NCI-H82 treated with DMSO at 0.1 percent for 48 hours (cell line): Measurements from ENCODE around the gene KRTAP4-11.
"Not testable (repeated sequence)": the region's sequence is repeated elsewhere in the genome, so short reads cannot be mapped to it uniquely, and the experiment has no call there.

Experiments used
- DNase-seq: peaks from one replicate; lab custom pipeline; 2025; ENCODE audit not compliant: unreplicated experiment; lab: John Stamatoyannopoulos, UW

The KRTAP4-11 gene

GRCh38 chr17:41088760-41089352, 29.3 kb downstream of the KRTAP4-11 start:
- not testable (repeated sequence) for DNase-seq

DNA sequence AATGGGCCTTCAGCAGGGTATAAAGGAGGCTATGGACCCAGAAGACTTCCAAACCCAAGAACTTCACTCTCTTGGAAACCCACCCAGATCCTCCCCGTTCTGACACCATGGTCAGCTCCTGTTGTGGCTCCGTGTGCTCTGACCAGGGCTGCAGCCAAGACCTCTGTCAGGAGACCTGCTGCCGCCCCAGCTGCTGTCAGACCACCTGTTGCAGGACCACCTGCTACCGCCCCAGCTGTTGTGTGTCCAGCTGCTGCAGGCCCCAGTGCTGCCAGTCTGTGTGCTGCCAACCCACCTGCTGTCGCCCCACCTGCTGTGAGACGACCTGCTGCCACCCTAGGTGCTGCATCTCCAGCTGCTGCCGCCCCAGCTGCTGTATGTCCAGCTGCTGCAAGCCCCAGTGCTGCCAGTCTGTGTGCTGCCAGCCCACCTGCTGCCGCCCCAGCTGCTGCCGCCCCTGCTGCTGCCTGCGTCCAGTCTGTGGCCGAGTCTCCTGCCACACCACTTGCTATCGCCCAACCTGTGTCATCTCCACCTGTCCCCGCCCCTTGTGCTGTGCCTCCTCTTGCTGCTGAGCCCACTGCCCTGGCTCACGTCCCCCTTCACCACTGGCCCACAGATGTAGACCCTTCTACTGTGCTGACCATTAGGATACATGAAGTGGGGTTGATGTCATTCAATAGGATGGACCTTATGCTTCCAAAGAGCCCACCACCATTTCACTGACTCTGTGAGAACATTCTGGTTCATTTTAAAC, 33.9 kb downstream of the KRTAP4-11 start, which contains the start of gene KRTAP4-7:
Gene KRTAP4-7, plus strand, starts transcription at position 51 of the 757 bp plus-strand sequence. Its CDS starts 57 bp downstream, at position 108.
- not testable (repeated sequence) for DNase-seq

DNA sequence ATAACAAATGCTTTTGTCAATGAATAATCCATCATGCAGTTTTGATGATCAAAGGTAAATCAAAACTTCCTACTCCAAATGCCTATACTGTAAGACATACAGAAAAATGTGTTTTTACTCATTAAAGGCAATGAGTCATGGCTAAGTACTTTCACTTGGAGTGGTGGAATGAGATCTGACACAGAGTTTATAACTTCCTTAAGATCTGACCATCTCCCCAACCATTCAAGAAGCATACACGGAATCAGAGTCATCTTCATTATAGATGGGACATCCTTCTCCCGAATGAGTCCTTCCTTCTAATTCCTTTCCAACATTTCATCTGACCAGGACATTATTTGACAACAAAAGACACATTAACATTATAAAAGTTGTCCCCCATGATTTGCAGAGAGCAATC, 34.7 kb downstream of the KRTAP4-11 start:
- DNase-seq: not testable (repeated sequence)

DNA sequence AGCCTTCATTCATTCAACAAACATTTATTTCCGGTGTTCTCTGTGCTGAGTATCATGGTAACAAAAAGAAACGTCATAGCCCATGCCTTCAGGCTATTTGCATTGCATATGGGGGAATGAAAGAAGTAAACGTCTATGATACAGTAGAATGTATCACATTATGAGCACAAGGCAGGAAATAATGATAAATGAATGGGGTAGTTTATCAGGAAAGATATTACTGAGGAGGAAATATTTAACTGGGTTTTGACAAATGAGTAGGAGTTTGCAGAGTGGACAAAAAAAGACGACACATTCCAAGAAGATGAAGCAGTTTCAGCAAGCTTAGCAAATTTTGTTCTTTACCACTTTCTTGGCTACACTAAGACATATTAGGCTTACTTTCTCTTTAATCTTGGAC, 35.5 kb downstream of the KRTAP4-11 start:
- DNase-seq: no peak

- DNase-seq: no peak
Observed at GRCh38 chr17:41076788-41077187, 41.4 kb downstream of the KRTAP4-11 start.

DNA sequence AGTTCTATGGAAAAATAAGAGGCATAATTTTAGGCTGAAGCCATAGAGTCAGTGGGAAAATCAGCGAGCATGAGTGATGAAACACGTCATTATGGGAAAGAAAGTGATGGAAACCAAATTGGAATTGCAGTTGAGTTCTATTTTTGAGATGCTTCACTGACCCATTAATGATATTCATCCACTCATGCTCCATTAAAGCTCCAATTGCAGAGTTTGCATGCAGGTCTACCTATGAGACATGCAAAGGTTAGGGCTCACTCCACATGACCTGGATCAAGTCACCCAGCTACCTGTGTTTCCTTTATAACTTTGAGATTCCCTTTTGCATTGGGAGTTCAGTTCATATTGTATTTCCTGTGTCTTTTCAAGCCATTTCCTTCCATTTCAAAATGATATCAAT, 44.5 kb downstream of the KRTAP4-11 start:
- DNase-seq: no peak

DNA sequence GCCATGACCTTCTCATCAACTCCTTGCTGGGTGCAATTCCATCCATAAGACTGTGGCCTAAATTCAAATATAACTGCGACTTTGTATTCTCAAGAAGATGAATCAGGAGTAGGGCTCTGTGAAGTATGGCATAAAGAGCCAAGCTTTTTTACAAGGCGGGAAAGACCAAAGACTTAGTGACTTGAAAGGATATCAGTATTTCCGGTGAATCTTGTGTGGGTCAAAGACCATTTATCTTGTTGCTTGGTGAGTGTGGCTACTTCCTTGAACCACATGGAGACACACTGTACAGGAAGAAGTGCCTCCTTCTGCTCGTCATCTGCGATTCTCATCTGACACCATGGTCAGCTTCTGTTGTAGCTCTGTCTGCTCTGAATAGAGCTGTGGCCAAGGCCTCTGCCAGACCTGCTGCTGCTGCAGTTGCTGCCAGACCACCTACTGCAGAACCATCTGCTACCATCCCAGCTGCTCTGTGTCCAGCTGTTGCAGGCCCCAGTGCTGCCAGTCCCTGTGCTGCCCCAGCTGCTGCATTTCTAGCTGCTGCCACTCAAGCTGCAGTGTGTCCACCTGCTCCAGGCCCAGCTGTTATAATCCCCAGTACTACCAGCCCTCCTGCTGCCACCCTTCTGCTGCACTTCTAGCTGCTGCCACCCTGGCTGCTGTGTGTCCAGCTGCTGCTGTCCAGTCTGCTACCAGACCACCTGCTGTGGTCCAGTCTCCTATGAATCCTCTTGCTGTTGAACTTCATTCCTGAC, 46.4 kb downstream of the KRTAP4-11 start:
- no peak for DNase-seq

GRCh38 chr17:41069031-41069430, 49.1 kb downstream of the KRTAP4-11 start:
- no peak for DNase-seq

GRCh38 chr17:41067281-41067680, 50.9 kb downstream of the KRTAP4-11 start:
- no peak for DNase-seq
